OCI-LY1 (cell line): Measurements from ENCODE around the gene IL17RB.

Experiments
- H2AFZ ChIP-seq: fragments of 200-600 bp; sonication (generic), shearing (Covaris generic); 2 replicates; pipeline ENCODE4 v1.6.0; 2014; ENCODE audit warnings: antibody characterized with exemption, mild to moderate bottlenecking, low read length
- H3F3A ChIP-seq: fragments of 200-600 bp; sonication (generic), shearing (Covaris generic); 2 replicates; pipeline ENCODE4 v1.6.0; 2014; ENCODE audit warnings: mild to moderate bottlenecking, antibody characterized with exemption, low read length, moderate library complexity; ENCODE audit not compliant: insufficient read depth
- H3K27ac ChIP-seq: fragments of 200-600 bp; sonication (generic); 2 replicates; pipeline ENCODE4 v1.5.1; 2014; ENCODE audit warnings: low read length, mixed run types, mild to moderate bottlenecking, low read depth; ENCODE audit not compliant: poor library complexity, severe bottlenecking
- H3K27me3 ChIP-seq: fragments of 200-600 bp; sonication (generic); 2 replicates; pipeline ENCODE4 v1.6.0; 2014; ENCODE audit warnings: antibody characterized with exemption, mild to moderate bottlenecking, low read length, moderate library complexity; ENCODE audit not compliant: insufficient read depth
- H3K36me3 ChIP-seq: fragments of 200-600 bp; sonication (generic); 2 replicates; pipeline ENCODE4 v1.6.1; 2014; ENCODE audit warnings: mild to moderate bottlenecking, antibody characterized with exemption, low read length, moderate library complexity, mixed read lengths; ENCODE audit not compliant: insufficient read depth
- H3K4me1 ChIP-seq: fragments of 200-600 bp; sonication (generic); 2 replicates; pipeline ENCODE4 v1.5.1; 2014; ENCODE audit warnings: mild to moderate bottlenecking, low read length, moderate library complexity; ENCODE audit not compliant: insufficient read depth, severe bottlenecking
- H3K4me2 ChIP-seq: fragments of 200-600 bp; sonication (generic), shearing (Covaris generic); 2 replicates; pipeline ENCODE4 v1.6.1; 2014; ENCODE audit warnings: low read length
- H3K4me3 ChIP-seq: fragments of 200-600 bp; sonication (generic); 2 replicates; pipeline ENCODE4 v1.5.1; 2014; ENCODE audit warnings: low read length, low read depth, mild to moderate bottlenecking, mixed read lengths; ENCODE audit not compliant: poor library complexity, severe bottlenecking
- H3K79me2 ChIP-seq: fragments of 200-600 bp; shearing (Covaris generic); 2 replicates; pipeline ENCODE4 v1.6.1; 2016; ENCODE audit warnings: mixed run types, low read length, mixed read lengths; ENCODE audit not compliant: insufficient read depth
- H3K9ac ChIP-seq: fragments of 200-600 bp; sonication (generic), shearing (Covaris generic); 2 replicates; pipeline ENCODE4 v1.6.1; 2014; ENCODE audit warnings: mild to moderate bottlenecking, low read length, mixed read lengths
- H3K9me2 ChIP-seq: fragments of 200-600 bp; sonication (generic), shearing (Covaris generic); 2 replicates; pipeline ENCODE4 v1.6.1; 2014; ENCODE audit warnings: low read depth, mild to moderate bottlenecking, low read length, mixed read lengths
- H3K9me3 ChIP-seq: fragments of 200-600 bp; shearing (Covaris generic); 2 replicates; pipeline ENCODE4 v1.6.1; 2014; ENCODE audit warnings: low read length, mixed read lengths
- H4K20me1 ChIP-seq: fragments of 200-600 bp; sonication (generic), shearing (Covaris generic); 2 replicates; pipeline ENCODE4 v1.6.0; 2016; ENCODE audit warnings: mild to moderate bottlenecking, low read length; ENCODE audit not compliant: insufficient read depth
- CTCF ChIP-seq: fragments of 200-600 bp; sonication (generic), shearing (Covaris generic); IDR thresholded peaks from 2 replicates; pipeline ENCODE4 v1.5.1; 2017; ENCODE audit warnings: mild to moderate bottlenecking, antibody characterized with exemption, low read length, moderate library complexity, mixed read lengths
- EZH2 ChIP-seq: fragments of 200-600 bp; sonication (generic), shearing (Covaris generic); IDR thresholded peaks from 2 replicates; pipeline ENCODE4 v1.8.0; 2017; ENCODE audit warnings: borderline replicate concordance, mixed run types, mild to moderate bottlenecking, antibody characterized with exemption, low read length, moderate library complexity, mixed read lengths

IL17RB gene

GRCh38 chr3:53834429-53835095 is 11.8 kb upstream of the IL17RB start:
- TF ChIP-seq CTCF (no peak), EZH2 (no peak)
- Histone ChIP-seq H3K4me1 (no peaks in the 10 kb centered on the region), H3K9me3 (no peaks in the 10 kb centered on the region), H3K27me3 (no peaks in the 10 kb centered on the region), H3K27ac (no peak overlapping the region), H3K4me3 (no peak overlapping the region), H3K79me2 (no peaks in the 10 kb centered on the region), H2AFZ (no peak overlapping the region), H3K9ac (no peak overlapping the region), H3K9me2 (no peaks in the 10 kb centered on the region), H3F3A (no peaks in the 10 kb centered on the region), H4K20me1 (no peaks in the 10 kb centered on the region), H3K36me3 (no peaks in the 10 kb centered on the region), H3K4me2 (no peak overlapping the region)

GRCh38 chr3:53835257-53835656 is 11.1 kb upstream of the IL17RB start:
- Histone ChIP-seq H3K9me3 (no peaks in the 10 kb centered on the region), H3K4me2 (no peak overlapping the region), H2AFZ (no peak overlapping the region), H3K27me3 (no peaks in the 10 kb centered on the region), H3K36me3 (no peaks in the 10 kb centered on the region), H3K9me2 (no peaks in the 10 kb centered on the region), H3F3A (no peaks in the 10 kb centered on the region), H3K4me1 (no peaks in the 10 kb centered on the region), H3K79me2 (no peaks in the 10 kb centered on the region), H4K20me1 (no peaks in the 10 kb centered on the region), H3K27ac (no peak overlapping the region), H3K9ac (no peak overlapping the region), H3K4me3 (no peak overlapping the region)
- TF ChIP-seq CTCF (no peak), EZH2 (no peak)

- no peaks in the 10 kb centered on the region for H4K20me1 ChIP-seq
- H3K79me2 ChIP-seq, result no peaks in the 10 kb centered on the region
- no peaks in the 10 kb centered on the region for H3K9me2 ChIP-seq
- no peaks in the 10 kb centered on the region for H3K36me3 ChIP-seq
- no peak overlapping the region for H2AFZ ChIP-seq
- no peak overlapping the region for H3K27ac ChIP-seq
- H3K4me2 ChIP-seq, result no peak overlapping the region
- no peaks in the 10 kb centered on the region for H3K4me1 ChIP-seq
- no peak overlapping the region for H3K4me3 ChIP-seq
- no peaks in the 10 kb centered on the region for H3K27me3 ChIP-seq
- TF ChIP-seq EZH2, result no peak
- TF ChIP-seq CTCF, result no peak
- no peaks in the 10 kb centered on the region for H3K9me3 ChIP-seq
- no peaks in the 10 kb centered on the region for H3F3A ChIP-seq
- H3K9ac ChIP-seq, result no peak overlapping the region
Observed at GRCh38 chr3:53836084-53836872, 10.1 kb upstream of the IL17RB start.
